Testis (tissue), 3 donors: ENCODE measurements around the gene UBA1. TPM values are rescaled to one million over a fixed set of nuclear protein-coding genes. Genes with fewer than 3 reads are reported as not detected.

ENCODE experiments used
- DNase-seq: peaks from one replicate; pipeline ENCODE4 v3.0.0-alpha.2; 2019
- H3K27ac ChIP-seq, 2 donors: fragments of 200-600 bp; sonication (generic); one replicate each; pipeline ENCODE4 v1.5.1; 2019
- H3K27me3 ChIP-seq: fragments of 200-600 bp; sonication (generic); one replicate; pipeline ENCODE4 v1.5.1; 2019
- H3K36me3 ChIP-seq: fragments of 200-600 bp; sonication (generic); one replicate; pipeline ENCODE4 v1.5.1; 2017; ENCODE audit warnings: low read depth; ENCODE audit errors: missing control alignments
- H3K4me1 ChIP-seq: fragments of 200-600 bp; sonication (generic); one replicate; pipeline ENCODE4 v1.5.1; 2019
- H3K4me3 ChIP-seq, 2 donors: fragments of 200-600 bp; sonication (generic); one replicate each; pipeline ENCODE4 v1.5.1; 2017 to 2019
- H3K9me3 ChIP-seq: fragments of 200-600 bp; sonication (generic); one replicate; pipeline ENCODE4 v1.5.1; 2017
- CTCF ChIP-seq, 3 experiments: fragments of 450-650 bp in 2 of 3; fragments of 200-600 bp in 1 of 3; sonication (generic) in 1 of 3; IDR thresholded peaks; one replicate each; pipeline ENCODE4 v1.5.1; 2016 to 2019; ENCODE audit warnings: antibody characterized with exemption in 3 of 3, mild to moderate bottlenecking in 2 of 3, moderate library complexity in 1 of 3
- POLR2A ChIP-seq: fragments of 450-650 bp; IDR thresholded peaks from one replicate; pipeline ENCODE4 v1.6.1; 2017; ENCODE audit warnings: antibody characterized with exemption, mild to moderate bottlenecking, moderate library complexity
- WGBS, 2 donors: methylation state at CpG; one replicate each; pipeline ENCODE4 v1.1.5; 2018; 5-methylcytosine and 5-hydroxymethylcytosine counted together
- intact Hi-C: fragments of 100-400 bp; cut with DNase I; formaldehyde crosslinking; loops from one replicate; pipeline ENCODE4 v1.15.1; 2023; ENCODE audit warnings: low total_unique reads
- polyA plus RNA-seq: library from polyadenylated mRNA; stranded (reverse); fragments of 350-450 nt; fragmentation: Illumina TruSeq; extraction: RNeasy Lipid Tissue Mini Kit (QIAGEN cat#74804); gene quantifications from one replicate; pipeline ENCODE4 v1.2.3, GENCODE V29; 2014; ENCODE audit warnings: low read depth, low replicate concordance; ENCODE audit not compliant: insufficient read depth
- total RNA-seq, 2 donors: library from RNA; depleted of rRNA; stranded (reverse); fragments of >200 nt; gene quantifications; one replicate each; pipeline ENCODE4 v1.2.3, GENCODE V29; 2016

Gene UBA1
- total and polyA plus RNA-seq, 3 donors from 2014 or later, result 207 to 338 (median 243) TPM

GRCh38 chrX:47232803-47233332 lies 39.2 kb downstream of the UBA1 start, which contains the start of gene USP11:
Gene USP11 (plus strand): TSS chrX:47233009. CDS start chrX:47233044, 35 bp downstream.
- 0% methylated on average over 37 of the region's 46 CpGs; no CpG with 5 or more reads in 1 of the 2 donors for WGBS, 2 donors
- DNase-seq, result peak; percentile 27
- no peaks in the 10 kb centered on the region for H3K9me3 ChIP-seq
- no peaks in the 10 kb centered on the region for H3K27me3 ChIP-seq
- H3K27ac ChIP-seq, result peak within 1 kb of the TSS; percentile 97 to 99
- intact Hi-C loops, result no loop called here
- H3K4me1 ChIP-seq, result peaks cover 3% of the 10 kb centered on the region
- H3K36me3 ChIP-seq, result no peaks in the 10 kb centered on the region
- peak within 1 kb of the TSS; percentile 63 to 78 for H3K4me3 ChIP-seq
- no peak for TF ChIP-seq CTCF (IDR thresholded peaks at IDR 0.05)
- no peak for TF ChIP-seq POLR2A

- 1% methylated on average over 18 to 50 of the region's 51 CpGs for WGBS, 2 donors
- H3K27ac ChIP-seq, result peak overlapping the region; percentile 97 to 99
- intact Hi-C loops, result no loop called here
These were observed 39.9 kb downstream of the UBA1 start for GRCh38 chrX:47233333-47234113.

GRCh38 chrX:47234583-47234982 lies 41.0 kb downstream of the UBA1 start:
- Histone ChIP-seq H3K27me3 (no peaks in the 10 kb centered on the region), H3K4me3 (peak overlapping the region; percentile 63 to 78), H3K4me1 (peaks cover 3% of the 10 kb centered on the region), H3K36me3 (no peaks in the 10 kb centered on the region), H3K9me3 (no peaks in the 10 kb centered on the region), H3K27ac (peak overlapping the region; percentile 24 to 97)
- intact Hi-C loops, result no loop called here
- 34 to 39% methylated on average over 3 of the region's 3 CpGs for WGBS, 2 donors
- no peak for DNase-seq
- no peak for TF ChIP-seq CTCF (IDR thresholded peaks at IDR 0.05)
- no peak for TF ChIP-seq POLR2A

More at GRCh38 chrX:47233333-47234113, 39.9 kb downstream of the UBA1 start:
- Histone ChIP-seq H3K27me3 (no peaks in the 10 kb centered on the region), H3K4me3 (peak overlapping the region; percentile 63 to 78), H3K9me3 (no peaks in the 10 kb centered on the region), H3K36me3 (no peaks in the 10 kb centered on the region), H3K4me1 (peaks cover 3% of the 10 kb centered on the region)
- TF ChIP-seq CTCF (IDR thresholded peaks at IDR 0.05) (no peak), POLR2A (no peak)
- peak; percentile 97 for DNase-seq

GRCh38 chrX:47235691-47236103 lies 42.1 kb downstream of the UBA1 start:
- H3K36me3 ChIP-seq, result no peaks in the 10 kb centered on the region
- intact Hi-C loops, result no loop called here
- peaks cover 3% of the 10 kb centered on the region for H3K4me1 ChIP-seq
- no peak overlapping the region for H3K4me3 ChIP-seq
- WGBS, 2 donors, result 51 to 59% methylated on average over 4 of the region's 4 CpGs
- H3K9me3 ChIP-seq, result no peaks in the 10 kb centered on the region
- H3K27ac ChIP-seq, result peak overlapping the region; percentile 39 to 97
- H3K27me3 ChIP-seq, result no peaks in the 10 kb centered on the region
- DNase-seq, result no peak
- TF ChIP-seq CTCF (IDR thresholded peaks at IDR 0.05) (no peak), POLR2A (no peak)
